Measurements from ENCODE around the gene ZNF71. TPM values are rescaled to one million over a fixed set of nuclear protein-coding genes. Genes with fewer than 3 reads are reported as not detected.

The ZNF71 gene
- total RNA-seq, 2 experiments from 2014 or later: 5.7 to 6.0 TPM

GRCh38 chr19:56601375-56601774 lies 6.3 kb downstream of the ZNF71 start:
- CTCF ChIA-PET: no interaction called here
- peaks cover 70% of the 10 kb centered on the region for H3K36me3 Mint-ChIP-seq
- no peak for DNase-seq
- no peak overlapping the region for H3K4me3 Mint-ChIP-seq
- H3K9me3 Mint-ChIP-seq (ENCODE audit: low read depth): peaks cover 32% of the 10 kb centered on the region
- H3K27me3 Mint-ChIP-seq: no peaks in the 10 kb centered on the region
- H3K27ac Mint-ChIP-seq: no peak overlapping the region
- no peak for ATAC-seq
- no peaks in the 10 kb centered on the region for H3K4me1 Mint-ChIP-seq

GRCh38 chr19:56603829-56604228 lies 8.7 kb downstream of the ZNF71 start:
- Mint-ChIP-seq H3K4me1 (no peaks in the 10 kb centered on the region), H3K27me3 (no peaks in the 10 kb centered on the region)
- CTCF ChIA-PET: no interaction called here

GRCh38 chr19:56608274-56608964 lies 13.3 kb downstream of the ZNF71 start:
- Mint-ChIP-seq H3K4me3 (no peak overlapping the region), H3K9me3 (ENCODE audit: low read depth) (peaks cover 38% of the 10 kb centered on the region), H3K27me3 (no peaks in the 10 kb centered on the region), H3K4me1 (no peaks in the 10 kb centered on the region), H3K27ac (no peak overlapping the region), H3K36me3 (peaks cover 52% of the 10 kb centered on the region)
- DNase-seq (no peak), ATAC-seq (no peak)
- CTCF ChIA-PET: no interaction called here

More at GRCh38 chr19:56603829-56604228, 8.7 kb downstream of the ZNF71 start:
- Mint-ChIP-seq H3K4me3 (no peak overlapping the region), H3K27ac (no peak overlapping the region), H3K36me3 (peaks cover 65% of the 10 kb centered on the region), H3K9me3 (ENCODE audit: low read depth) (peaks cover 39% of the 10 kb centered on the region)
- no peak for ATAC-seq
- DNase-seq: no peak

- Mint-ChIP-seq H3K27ac (no peak overlapping the region), H3K36me3 (peaks cover 61% of the 10 kb centered on the region), H3K4me1 (no peaks in the 10 kb centered on the region), H3K9me3 (ENCODE audit: low read depth) (peaks cover 43% of the 10 kb centered on the region), H3K27me3 (no peaks in the 10 kb centered on the region), H3K4me3 (no peak overlapping the region)
- DNase-seq: no peak
- ATAC-seq: no peak
- CTCF ChIA-PET: no interaction called here
These were observed 16.2 kb downstream of the ZNF71 start for GRCh38 chr19:56611288-56611687.

- Mint-ChIP-seq H3K36me3 (peaks cover 69% of the 10 kb centered on the region), H3K4me3 (no peak overlapping the region), H3K9me3 (ENCODE audit: low read depth) (peaks cover 50% of the 10 kb centered on the region), H3K4me1 (no peaks in the 10 kb centered on the region), H3K27ac (no peak overlapping the region), H3K27me3 (no peaks in the 10 kb centered on the region)
- ATAC-seq (no peak), DNase-seq (no peak)
- CTCF ChIA-PET: no interaction called here
These were observed 17.6 kb downstream of the ZNF71 start for GRCh38 chr19:56612737-56613136.

GRCh38 chr19:56613639-56614038 lies 18.5 kb downstream of the ZNF71 start:
- DNase-seq (no peak), ATAC-seq (no peak)
- Mint-ChIP-seq H3K4me1 (no peaks in the 10 kb centered on the region), H3K4me3 (no peak overlapping the region), H3K36me3 (peaks cover 70% of the 10 kb centered on the region), H3K27me3 (no peaks in the 10 kb centered on the region), H3K9me3 (ENCODE audit: low read depth) (peaks cover 48% of the 10 kb centered on the region), H3K27ac (no peak overlapping the region)
- CTCF ChIA-PET: no interaction called here

- Mint-ChIP-seq H3K27ac (no peak overlapping the region), H3K9me3 (ENCODE audit: low read depth) (peaks cover 48% of the 10 kb centered on the region), H3K4me3 (no peak overlapping the region), H3K27me3 (no peaks in the 10 kb centered on the region), H3K36me3 (peaks cover 79% of the 10 kb centered on the region), H3K4me1 (no peaks in the 10 kb centered on the region)
- ATAC-seq (no peak), DNase-seq (no peak)
- CTCF ChIA-PET: no interaction called here
These were observed 22.4 kb downstream of the ZNF71 start for GRCh38 chr19:56617531-56617930.

GRCh38 chr19:56619121-56619520 lies 24.0 kb downstream of the ZNF71 start:
- CTCF ChIA-PET: no interaction called here
- peaks cover 51% of the 10 kb centered on the region for H3K9me3 Mint-ChIP-seq (ENCODE audit: low read depth)
- H3K4me3 Mint-ChIP-seq: no peak overlapping the region
- ATAC-seq (no peak), DNase-seq (no peak)
- H3K36me3 Mint-ChIP-seq: peaks cover 81% of the 10 kb centered on the region
- H3K27me3 Mint-ChIP-seq: no peaks in the 10 kb centered on the region
- no peak overlapping the region for H3K27ac Mint-ChIP-seq
- H3K4me1 Mint-ChIP-seq: no peaks in the 10 kb centered on the region

GRCh38 chr19:56622374-56622773 lies 27.3 kb downstream of the ZNF71 start:
- H3K36me3 Mint-ChIP-seq: peaks cover 63% of the 10 kb centered on the region
- CTCF ChIA-PET: no interaction called here

GRCh38 chr19:56623006-56623405 lies 27.9 kb downstream of the ZNF71 start:
- CTCF ChIA-PET: no interaction called here
- peaks cover 39% of the 10 kb centered on the region for H3K9me3 Mint-ChIP-seq (ENCODE audit: low read depth)
- H3K27me3 Mint-ChIP-seq: no peaks in the 10 kb centered on the region
- no peak overlapping the region for H3K4me3 Mint-ChIP-seq
- ATAC-seq (no peak), DNase-seq (no peak)
- H3K36me3 Mint-ChIP-seq: peaks cover 57% of the 10 kb centered on the region
- no peaks in the 10 kb centered on the region for H3K4me1 Mint-ChIP-seq
- no peak overlapping the region for H3K27ac Mint-ChIP-seq

More at GRCh38 chr19:56622374-56622773, 27.3 kb downstream of the ZNF71 start:
- Mint-ChIP-seq H3K27ac (no peak overlapping the region), H3K9me3 (ENCODE audit: low read depth) (peaks cover 38% of the 10 kb centered on the region), H3K27me3 (no peaks in the 10 kb centered on the region), H3K4me1 (no peaks in the 10 kb centered on the region), H3K4me3 (no peak overlapping the region)
- DNase-seq: no peak
- ATAC-seq: no peak

GRCh38 chr19:56625708-56626107 lies 30.6 kb downstream of the ZNF71 start:
- DNase-seq (no peak), ATAC-seq (no peak)
- Mint-ChIP-seq H3K27me3 (no peaks in the 10 kb centered on the region), H3K9me3 (ENCODE audit: low read depth) (peaks cover 39% of the 10 kb centered on the region), H3K27ac (no peak overlapping the region), H3K4me3 (no peak overlapping the region), H3K4me1 (no peaks in the 10 kb centered on the region), H3K36me3 (peaks cover 38% of the 10 kb centered on the region)
- CTCF ChIA-PET: no interaction called here

- H3K36me3 Mint-ChIP-seq: no peaks in the 10 kb centered on the region
- H3K27me3 Mint-ChIP-seq: no peaks in the 10 kb centered on the region
- H3K4me3 Mint-ChIP-seq: no peak overlapping the region
- CTCF ChIA-PET: no interaction called here
- H3K4me1 Mint-ChIP-seq: no peaks in the 10 kb centered on the region
- DNase-seq: no peak
- no peak overlapping the region for H3K27ac Mint-ChIP-seq
- ATAC-seq: no peak
- peaks cover 31% of the 10 kb centered on the region for H3K9me3 Mint-ChIP-seq (ENCODE audit: low read depth)
These were observed 37.9 kb downstream of the ZNF71 start for GRCh38 chr19:56633021-56633420.

GRCh38 chr19:56637976-56638555 lies 43.0 kb downstream of the ZNF71 start:
- no peaks in the 10 kb centered on the region for H3K27me3 Mint-ChIP-seq
- peaks cover 29% of the 10 kb centered on the region for H3K9me3 Mint-ChIP-seq (ENCODE audit: low read depth)
- H3K36me3 Mint-ChIP-seq: peaks cover 5% of the 10 kb centered on the region
- ATAC-seq (peak; percentile 66), DNase-seq (peak; percentile 75)
- CTCF ChIA-PET: no interaction called here
- no peaks in the 10 kb centered on the region for H3K4me1 Mint-ChIP-seq
- H3K4me3 Mint-ChIP-seq: no peak overlapping the region
- no peak overlapping the region for H3K27ac Mint-ChIP-seq

- H3K27me3 Mint-ChIP-seq: no peaks in the 10 kb centered on the region
These were observed 44.1 kb downstream of the ZNF71 start for GRCh38 chr19:56639217-56639616.

More at GRCh38 chr19:56639217-56639616, 44.1 kb downstream of the ZNF71 start:
- H3K9me3 Mint-ChIP-seq (ENCODE audit: low read depth): peaks cover 28% of the 10 kb centered on the region
- DNase-seq (no peak), ATAC-seq (no peak)
- no peaks in the 10 kb centered on the region for H3K4me1 Mint-ChIP-seq
- H3K27ac Mint-ChIP-seq: no peak overlapping the region
- no peak overlapping the region for H3K4me3 Mint-ChIP-seq
- peaks cover 5% of the 10 kb centered on the region for H3K36me3 Mint-ChIP-seq
- CTCF ChIA-PET: no interaction called here

Data from activated CD8-positive, alpha-beta memory T cell treated with anti-CD3 and anti-CD28 coated beads, Interleukin-2, amount 10 ng/mL, durations not matched to agents 7 days and 5 days (primary cell).